GM12865 (cell line): ENCODE results near the gene UNC13A.

Experiments
- DNase-seq: peaks from one replicate; pipeline ENCODE4 v3.0.0; 2010; ENCODE audit warnings: low read depth
- H3K4me3 ChIP-seq: 2 replicates; pipeline ENCODE4 v1.5.1; 2011; ENCODE audit warnings: mild to moderate bottlenecking, low read depth, low read length, control low read depth
- CTCF ChIP-seq: IDR thresholded peaks from 2 replicates; pipeline ENCODE4 v1.5.1; 2011; ENCODE audit warnings: low read length, control low read depth, low read depth, inconsistent platforms; ENCODE audit not compliant: insufficient read depth; ENCODE audit errors: missing control alignments

Gene UNC13A

GRCh38 chr19:17711851-17712250, 23.7 kb upstream of the UNC13A start:
- H3K4me3 ChIP-seq, result no peak overlapping the region
- no peak for TF ChIP-seq CTCF
- no peak for DNase-seq

GRCh38 chr19:17706750-17707181, 18.6 kb upstream of the UNC13A start:
- no peak for DNase-seq
- TF ChIP-seq CTCF, result no peak
- H3K4me3 ChIP-seq, result no peak overlapping the region

- DNase-seq, result peak; percentile 65
- peak; percentile 81 for TF ChIP-seq CTCF
- no peak overlapping the region for H3K4me3 ChIP-seq
Observed at GRCh38 chr19:17703824-17704463, 15.8 kb upstream of the UNC13A start.

- no peak for TF ChIP-seq CTCF
Observed at GRCh38 chr19:17695198-17695597, 7.0 kb upstream of the UNC13A start.

GRCh38 chr19:17692566-17692965, 4.4 kb upstream of the UNC13A start:
- DNase-seq, result no peak
- TF ChIP-seq CTCF, result no peak
- no peak overlapping the region for H3K4me3 ChIP-seq

More at GRCh38 chr19:17695198-17695597, 7.0 kb upstream of the UNC13A start:
- DNase-seq, result no peak
- H3K4me3 ChIP-seq, result no peak overlapping the region

- no peak for TF ChIP-seq CTCF
- DNase-seq, result no peak
- no peak overlapping the region for H3K4me3 ChIP-seq
Observed at GRCh38 chr19:17688853-17689595, 870 bp upstream of the UNC13A start.
